Natural killer cell (primary cell): Measurements from ENCODE around the gene SNX3. TPM values are rescaled to one million over a fixed set of nuclear protein-coding genes. Genes with fewer than 3 reads are reported as not detected.

ENCODE experiments used
- ATAC-seq, 3 donors: fragments of 150-1000 bp in 2 of 3; fragments of 200-7000 bp in 1 of 3; cut with Tn5 transposase; 1 replicate in 1 of 3; 2 replicates in 2 of 3; pipeline ENCODE4 v1.10.0; 2021; ENCODE audit warnings: mild to moderate bottlenecking in 2 of 3, moderate library complexity in 2 of 3
- DNase-seq, 2 donors: peaks; one replicate each; pipeline versions ENCODE4 v3.0.0 to v3.0.0-alpha.2; 2013 to 2021; ENCODE audit warnings: mixed read lengths in 1 of 2
- H3K27ac ChIP-seq: one replicate; pipeline ENCODE4 v1.5.1; 2013; ENCODE audit warnings: mild to moderate bottlenecking, low read length
- H3K27me3 ChIP-seq: one replicate; pipeline ENCODE4 v1.6.1; 2013; ENCODE audit warnings: low read length; ENCODE audit not compliant: control insufficient read depth, insufficient read depth
- H3K36me3 ChIP-seq: one replicate; pipeline ENCODE4 v1.6.1; 2013; ENCODE audit warnings: low read length; ENCODE audit not compliant: control insufficient read depth, insufficient read depth
- H3K4me1 ChIP-seq: one replicate; pipeline ENCODE4 v1.6.1; 2013; ENCODE audit warnings: low read length; ENCODE audit not compliant: control insufficient read depth, insufficient read depth
- H3K4me3 ChIP-seq: one replicate; pipeline ENCODE4 v1.5.1; 2013; ENCODE audit warnings: low read length
- H3K9me3 ChIP-seq: one replicate; pipeline ENCODE4 v1.6.1; 2013; ENCODE audit warnings: low read length; ENCODE audit not compliant: control insufficient read depth, insufficient read depth
- H3K27ac Mint-ChIP-seq, 2 donors: one replicate each; pipeline ENCODE4 v1.8.0; 2022; ENCODE audit warnings: mild to moderate bottlenecking in 2 of 2, mixed read lengths in 2 of 2, moderate library complexity in 1 of 2
- H3K27me3 Mint-ChIP-seq, 2 donors: one replicate each; pipeline ENCODE4 v1.8.0; 2022; ENCODE audit warnings: low read depth in 2 of 2, mixed read lengths in 2 of 2
- H3K36me3 Mint-ChIP-seq: one replicate; pipeline ENCODE4 v1.8.0; 2022; ENCODE audit warnings: mixed read lengths
- H3K4me1 Mint-ChIP-seq, 2 donors: one replicate each; pipeline ENCODE4 v1.8.0; 2022; ENCODE audit warnings: mixed read lengths in 2 of 2
- H3K4me3 Mint-ChIP-seq: one replicate; pipeline ENCODE4 v1.8.0; 2022; ENCODE audit warnings: mild to moderate bottlenecking, moderate library complexity, mixed read lengths
- H3K9me3 Mint-ChIP-seq, 2 donors: one replicate each; pipeline ENCODE4 v1.8.0; 2022; ENCODE audit warnings: mixed read lengths in 2 of 2
- CTCF ChIP-seq: fragments of 200-600 bp; IDR thresholded peaks from one replicate; pipeline ENCODE4 v1.8.0; 2022; ENCODE audit warnings: antibody characterized with exemption
- WGBS: methylation state at CpG from one replicate; pipeline ENCODE4 v1.1.7; 2013; ENCODE audit warnings: missing lambda C conversion rate; ENCODE audit not compliant: insufficient coverage; 5-methylcytosine and 5-hydroxymethylcytosine counted together
- intact Hi-C: fragments of 100-400 bp; cut with micrococcal nuclease; formaldehyde crosslinking; loops from one replicate; pipeline ENCODE4 v1.14.2; 2022
- total RNA-seq, 4 donors: library from RNA; stranded (reverse); fragments of 120-200 nt in 1 of 4; gene quantifications; one replicate each; pipeline versions ENCODE4 v1.2.3 to v1.2.4, GENCODE V29; 2013 to 2022

SNX3 gene
- total RNA-seq, 3 donors from 2014 or later (not counting 1 experiment from before 2014, with no cell fraction given) = 59.7 to 71.6 (median 70.6) TPM

GRCh38 chr6:108170332-108171290 is 90.2 kb downstream of the SNX3 start:
- H3K4me3 Mint-ChIP-seq = peak overlapping the region; percentile 45
- 19% methylated on average over 29 of the region's 31 CpGs for WGBS
- Histone ChIP-seq H3K9me3 (no peaks in the 10 kb centered on the region), H3K4me1 (peaks cover 39% of the 10 kb centered on the region), H3K27me3 (peaks cover 69% of the 10 kb centered on the region), H3K36me3 (no peaks in the 10 kb centered on the region), H3K27ac (no peak overlapping the region), H3K4me3 (no peak overlapping the region)
- no peak overlapping the region for H3K27ac Mint-ChIP-seq
- peaks cover 68 to 77% of the 10 kb centered on the region in 2 donors for H3K27me3 Mint-ChIP-seq
- H3K9me3 Mint-ChIP-seq = no peaks in the 10 kb centered on the region
- ATAC-seq = no peak
- DNase-seq = no peak
- intact Hi-C loops = no loop called here
- no peak for TF ChIP-seq CTCF
- H3K4me1 Mint-ChIP-seq = peaks cover 25 to 47% of the 10 kb centered on the region in 2 donors
- no peaks in the 10 kb centered on the region for H3K36me3 Mint-ChIP-seq

GRCh38 chr6:108169464-108170331 is 91.1 kb downstream of the SNX3 start:
- peak in 1 of 3 donors; percentile 15 for ATAC-seq
- no peak for DNase-seq
- Histone ChIP-seq H3K4me1 (peaks cover 32% of the 10 kb centered on the region), H3K27me3 (peaks cover 63% of the 10 kb centered on the region), H3K27ac (no peak overlapping the region), H3K9me3 (no peaks in the 10 kb centered on the region), H3K4me3 (no peak overlapping the region), H3K36me3 (no peaks in the 10 kb centered on the region)
- intact Hi-C loops = no loop called here
- Mint-ChIP-seq H3K27ac (no peak overlapping the region), H3K4me3 (peak overlapping the region; percentile 47), H3K36me3 (no peaks in the 10 kb centered on the region), H3K27me3 (peaks cover 65 to 79% of the 10 kb centered on the region in 2 donors), H3K4me1 (peaks cover 25 to 42% of the 10 kb centered on the region in 2 donors), H3K9me3 (no peaks in the 10 kb centered on the region)
- no peak for TF ChIP-seq CTCF
- WGBS = 11% methylated on average over 52 of the region's 55 CpGs

- no peak for TF ChIP-seq CTCF
- Histone ChIP-seq H3K36me3 (no peaks in the 10 kb centered on the region), H3K4me3 (no peak overlapping the region), H3K27ac (no peak overlapping the region), H3K4me1 (peaks cover 32% of the 10 kb centered on the region), H3K9me3 (no peaks in the 10 kb centered on the region), H3K27me3 (peaks cover 63% of the 10 kb centered on the region)
- peak in 2 of 3 donors; percentile 30 to 68 for ATAC-seq
- Mint-ChIP-seq H3K27ac (no peak overlapping the region), H3K9me3 (no peaks in the 10 kb centered on the region), H3K4me3 (peak overlapping the region; percentile 47), H3K27me3 (peaks cover 67 to 83% of the 10 kb centered on the region in 2 donors), H3K36me3 (no peaks in the 10 kb centered on the region), H3K4me1 (peaks cover 21 to 36% of the 10 kb centered on the region in 2 donors)
- 3% methylated on average over 61 of the region's 63 CpGs for WGBS
- DNase-seq = no peak
- intact Hi-C loops = no loop called here
Measured at GRCh38 chr6:108168501-108169463, 92.1 kb downstream of the SNX3 start.
